Astrocyte (in vitro differentiated cells and primary cell): Measurements from ENCODE around the gene NINL. TPM values are rescaled to one million over a fixed set of nuclear protein-coding genes. Genes with fewer than 3 reads are reported as not detected.
A peak's percentile ranks its signal among the peaks of the same experiment; 100 is the strongest.

Source experiments
- DNase-seq: peaks from one replicate; pipeline ENCODE4 v3.0.0-alpha.2; 2010; ENCODE audit warnings: low read depth
- FAIRE-seq: peaks from 2 replicates; lab custom pipeline; 2011; peaks lifted over from hg19 to GRCh38; lab: Jason Lieb, UNC
- H2AFZ ChIP-seq: 2 replicates; pipeline ENCODE4 v1.6.0; 2012; ENCODE audit warnings: low read depth, low read length, inconsistent platforms
- H3K27ac ChIP-seq: 2 replicates; pipeline ENCODE4 v1.5.1; 2011; ENCODE audit warnings: low read depth, low read length, inconsistent platforms
- H3K27me3 ChIP-seq: 2 replicates; pipeline ENCODE4 v1.6.0; 2011; ENCODE audit warnings: low read length, inconsistent platforms; ENCODE audit not compliant: insufficient read depth
- H3K36me3 ChIP-seq: 2 replicates; pipeline ENCODE4 v1.5.1; 2011; ENCODE audit warnings: low read length, inconsistent platforms; ENCODE audit not compliant: insufficient read depth
- H3K4me1 ChIP-seq: 2 replicates; pipeline ENCODE4 v1.5.1; 2011; ENCODE audit warnings: low read length, inconsistent platforms; ENCODE audit not compliant: insufficient read depth
- H3K4me2 ChIP-seq: 2 replicates; pipeline ENCODE4 v1.6.0; 2012; ENCODE audit warnings: low read length, inconsistent platforms
- H3K4me3 ChIP-seq: 2 replicates; pipeline ENCODE4 v1.5.1; 2011; ENCODE audit warnings: low read depth, mild to moderate bottlenecking, low read length, inconsistent platforms; ENCODE audit not compliant: insufficient read depth
- H3K79me2 ChIP-seq: 2 replicates; pipeline ENCODE4 v1.6.0; 2012; ENCODE audit warnings: mild to moderate bottlenecking, low read length, inconsistent platforms; ENCODE audit not compliant: insufficient read depth
- H3K9ac ChIP-seq: 2 replicates; pipeline ENCODE4 v1.6.0; 2012; ENCODE audit warnings: mild to moderate bottlenecking, low read length, inconsistent platforms
- H3K9me3 ChIP-seq: 2 replicates; pipeline ENCODE4 v1.5.1; 2012; ENCODE audit warnings: low read depth, mild to moderate bottlenecking, low read length, inconsistent platforms; ENCODE audit not compliant: insufficient read depth
- H4K20me1 ChIP-seq: 2 replicates; pipeline ENCODE4 v1.6.0; 2012; ENCODE audit warnings: low read length, inconsistent platforms; ENCODE audit not compliant: insufficient read depth
- H3K27ac Mint-ChIP-seq: one replicate; pipeline ENCODE4 v1.8.0; 2021; ENCODE audit warnings: mild to moderate bottlenecking, mixed read lengths; ENCODE audit not compliant: unreplicated experiment
- H3K27me3 Mint-ChIP-seq: one replicate; pipeline ENCODE4 v1.8.0; 2021; ENCODE audit warnings: low read depth, mixed read lengths; ENCODE audit not compliant: unreplicated experiment
- H3K36me3 Mint-ChIP-seq: one replicate; pipeline ENCODE4 v1.8.0; 2021; ENCODE audit warnings: low read depth, mixed read lengths; ENCODE audit not compliant: unreplicated experiment
- H3K4me1 Mint-ChIP-seq: one replicate; pipeline ENCODE4 v1.8.0; 2021; ENCODE audit warnings: low read depth, mixed read lengths; ENCODE audit not compliant: unreplicated experiment
- H3K4me3 Mint-ChIP-seq: one replicate; pipeline ENCODE4 v1.8.0; 2021; ENCODE audit warnings: mild to moderate bottlenecking, moderate library complexity, mixed read lengths; ENCODE audit not compliant: unreplicated experiment
- H3K9me3 Mint-ChIP-seq: one replicate; pipeline ENCODE4 v1.8.0; 2021; ENCODE audit warnings: mild to moderate bottlenecking, mixed read lengths; ENCODE audit not compliant: unreplicated experiment
- EZH2 ChIP-seq: IDR thresholded peaks from 2 replicates; pipeline ENCODE4 v1.6.1; 2012; ENCODE audit warnings: mild to moderate bottlenecking, low read length, inconsistent platforms; ENCODE audit not compliant: insufficient read depth
- total RNA-seq: library from RNA; stranded (reverse); gene quantifications from 2 replicates; pipeline ENCODE4 v1.2.1, GENCODE V29; 2021
- TF ChIP-seq, protein P1 (sequence below): IDR thresholded peaks from 2 replicates; pipeline ENCODE4 v1.5.1; 2011; ENCODE audit warnings: low read depth, mild to moderate bottlenecking, inconsistent platforms, low read length, moderate library complexity; ENCODE audit not compliant: insufficient read depth

NINL gene
- total RNA-seq, 1 donor from 2014 or later, result 10.2 TPM

DNA sequence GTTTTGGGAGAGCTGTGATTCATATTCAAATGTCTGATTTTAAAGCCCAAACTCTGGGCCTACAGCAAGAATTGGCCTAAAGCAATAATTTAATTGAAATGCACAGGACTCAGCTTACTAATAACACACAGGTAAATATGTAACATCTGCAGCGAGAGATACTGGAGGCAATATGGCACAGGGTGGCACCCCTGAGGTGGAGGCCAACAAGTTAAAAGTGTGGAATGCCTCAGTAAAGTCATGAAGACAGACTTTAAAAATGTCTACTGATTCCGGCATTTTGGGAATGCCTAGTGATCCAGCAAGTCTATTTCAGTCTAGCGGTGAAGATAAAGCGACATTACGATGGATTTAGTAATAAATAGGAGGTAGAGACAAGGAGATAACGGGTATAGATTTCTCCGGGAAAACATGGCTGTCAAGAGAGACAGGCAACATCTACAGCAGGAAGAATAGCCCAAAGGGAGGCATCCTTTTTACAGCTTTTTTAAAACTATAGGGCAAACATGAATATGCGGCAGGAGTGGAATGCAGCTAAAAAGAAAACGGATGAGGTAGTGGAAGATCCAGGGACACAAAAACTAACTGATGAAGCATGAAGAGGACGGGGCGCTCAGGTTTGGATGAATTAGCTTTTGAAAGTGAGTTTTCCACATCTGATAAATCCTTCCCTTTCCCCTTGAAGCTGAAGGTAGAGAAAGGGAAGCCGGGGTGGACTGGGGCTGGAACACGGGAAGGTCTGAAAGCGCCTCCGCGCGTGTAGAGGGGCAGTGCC lies 37.3 kb upstream of the NINL start:
- peak overlapping the region; percentile 15 for H3K27ac Mint-ChIP-seq
- H2AFZ ChIP-seq, result peak overlapping the region; percentile 87
- H3K4me1 ChIP-seq, result peaks cover 16% of the 10 kb centered on the region
- peaks cover 56% of the 10 kb centered on the region for H3K79me2 ChIP-seq
- DNase-seq, result peak; percentile 14
- H3K36me3 ChIP-seq, result no peaks in the 10 kb centered on the region
- peaks cover 2% of the 10 kb centered on the region for H3K9me3 Mint-ChIP-seq
- no peak for FAIRE-seq
- H3K27ac ChIP-seq, result peak overlapping the region; percentile 85
- peaks cover 7% of the 10 kb centered on the region for H3K4me1 Mint-ChIP-seq
- peak overlapping the region; percentile 93 for H3K4me2 ChIP-seq
- peak overlapping the region; percentile 77 for H3K4me3 ChIP-seq
- peaks cover 33% of the 10 kb centered on the region for H4K20me1 ChIP-seq
- peak overlapping the region; percentile 94 for H3K4me3 Mint-ChIP-seq
- H3K9me3 ChIP-seq, result no peaks in the 10 kb centered on the region
- H3K27me3 Mint-ChIP-seq, result no peaks in the 10 kb centered on the region
- H3K27me3 ChIP-seq, result no peaks in the 10 kb centered on the region
- H3K36me3 Mint-ChIP-seq, result no peaks in the 10 kb centered on the region
- H3K9ac ChIP-seq, result peak overlapping the region; percentile 89
- TF ChIP-seq, protein P1, sequence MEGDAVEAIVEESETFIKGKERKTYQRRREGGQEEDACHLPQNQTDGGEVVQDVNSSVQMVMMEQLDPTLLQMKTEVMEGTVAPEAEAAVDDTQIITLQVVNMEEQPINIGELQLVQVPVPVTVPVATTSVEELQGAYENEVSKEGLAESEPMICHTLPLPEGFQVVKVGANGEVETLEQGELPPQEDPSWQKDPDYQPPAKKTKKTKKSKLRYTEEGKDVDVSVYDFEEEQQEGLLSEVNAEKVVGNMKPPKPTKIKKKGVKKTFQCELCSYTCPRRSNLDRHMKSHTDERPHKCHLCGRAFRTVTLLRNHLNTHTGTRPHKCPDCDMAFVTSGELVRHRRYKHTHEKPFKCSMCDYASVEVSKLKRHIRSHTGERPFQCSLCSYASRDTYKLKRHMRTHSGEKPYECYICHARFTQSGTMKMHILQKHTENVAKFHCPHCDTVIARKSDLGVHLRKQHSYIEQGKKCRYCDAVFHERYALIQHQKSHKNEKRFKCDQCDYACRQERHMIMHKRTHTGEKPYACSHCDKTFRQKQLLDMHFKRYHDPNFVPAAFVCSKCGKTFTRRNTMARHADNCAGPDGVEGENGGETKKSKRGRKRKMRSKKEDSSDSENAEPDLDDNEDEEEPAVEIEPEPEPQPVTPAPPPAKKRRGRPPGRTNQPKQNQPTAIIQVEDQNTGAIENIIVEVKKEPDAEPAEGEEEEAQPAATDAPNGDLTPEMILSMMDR, result no peak
- no peak for TF ChIP-seq EZH2

DNA sequence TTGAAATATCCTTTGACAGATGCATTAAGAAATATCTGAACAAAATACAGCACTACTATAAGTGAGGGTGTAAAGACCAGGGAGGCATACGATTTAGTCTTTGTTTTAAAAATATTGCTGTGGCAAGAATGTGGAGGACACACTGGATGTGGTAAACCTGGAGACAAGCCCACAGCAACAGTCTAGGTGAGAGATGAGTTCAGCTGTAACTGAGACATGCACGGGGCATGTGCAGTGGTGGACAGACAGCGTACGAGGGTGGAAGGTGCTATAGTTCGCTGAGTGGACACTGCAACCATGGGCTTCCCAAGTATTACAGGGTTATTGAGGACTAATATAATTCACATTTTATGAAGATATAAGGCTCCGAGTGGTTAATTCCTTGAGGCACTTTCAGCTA lies 36.7 kb upstream of the NINL start:
- H3K4me3 Mint-ChIP-seq, result peak overlapping the region; percentile 94
- Histone ChIP-seq H3K4me2 (peak overlapping the region; percentile 93), H3K36me3 (no peaks in the 10 kb centered on the region), H2AFZ (no peak overlapping the region), H3K27ac (no peak overlapping the region), H3K79me2 (peaks cover 58% of the 10 kb centered on the region), H3K27me3 (no peaks in the 10 kb centered on the region), H4K20me1 (peaks cover 36% of the 10 kb centered on the region), H3K9ac (no peak overlapping the region), H3K9me3 (no peaks in the 10 kb centered on the region), H3K4me3 (peak overlapping the region; percentile 77), H3K4me1 (peaks cover 16% of the 10 kb centered on the region)
- FAIRE-seq (no peak), DNase-seq (no peak)
- peaks cover 7% of the 10 kb centered on the region for H3K4me1 Mint-ChIP-seq
- H3K27ac Mint-ChIP-seq, result no peak overlapping the region
- TF ChIP-seq, protein P1, result no peak
- H3K36me3 Mint-ChIP-seq, result peaks cover under 1% of the 10 kb centered on the region
- no peaks in the 10 kb centered on the region for H3K27me3 Mint-ChIP-seq
- H3K9me3 Mint-ChIP-seq, result peaks cover 2% of the 10 kb centered on the region

DNA sequence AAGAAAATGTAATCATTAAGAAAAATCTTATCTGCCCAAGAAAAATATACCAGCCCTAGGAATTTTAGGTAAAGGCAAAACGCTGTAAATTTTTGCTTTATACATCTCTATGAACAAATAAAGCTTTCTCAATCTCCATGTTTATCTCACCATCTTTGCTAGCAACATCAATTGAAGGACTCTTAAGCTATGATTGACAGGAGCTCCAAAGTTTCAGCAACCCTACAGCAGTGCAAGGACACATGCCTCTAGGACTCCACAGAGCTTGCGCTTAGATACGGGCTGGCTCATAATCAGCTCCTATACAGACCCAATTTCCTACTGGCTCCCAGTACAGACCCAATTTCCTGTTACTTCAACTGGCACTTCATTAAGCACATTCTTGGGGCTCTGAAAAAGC lies 34.2 kb upstream of the NINL start:
- no peak overlapping the region for H3K9ac ChIP-seq
- H3K4me1 Mint-ChIP-seq, result peaks cover 6% of the 10 kb centered on the region
- H3K27me3 Mint-ChIP-seq, result no peaks in the 10 kb centered on the region
- peaks cover 41% of the 10 kb centered on the region for H4K20me1 ChIP-seq
- no peak overlapping the region for H3K27ac ChIP-seq
- no peak for FAIRE-seq
- no peak overlapping the region for H3K27ac Mint-ChIP-seq
- no peak overlapping the region for H3K4me2 ChIP-seq
- H3K9me3 ChIP-seq, result no peaks in the 10 kb centered on the region
- H3K4me3 ChIP-seq, result no peak overlapping the region
- peaks cover 66% of the 10 kb centered on the region for H3K79me2 ChIP-seq
- H3K4me3 Mint-ChIP-seq, result no peak overlapping the region
- peaks cover 14% of the 10 kb centered on the region for H3K4me1 ChIP-seq
- H3K36me3 Mint-ChIP-seq, result peaks cover 2% of the 10 kb centered on the region
- TF ChIP-seq, protein P1, result no peak
- no peak for TF ChIP-seq EZH2
- H3K36me3 ChIP-seq, result peaks cover 3% of the 10 kb centered on the region
- no peaks in the 10 kb centered on the region for H3K9me3 Mint-ChIP-seq
- H3K27me3 ChIP-seq, result no peaks in the 10 kb centered on the region
- H2AFZ ChIP-seq, result no peak overlapping the region
- DNase-seq, result no peak
